OCI-LY3 (cell line): Measurements from ENCODE around the gene CCDC157.

ENCODE experiments used
- CTCF ChIP-seq: fragments of 200-600, 300-600 bp; sonication (generic); IDR thresholded peaks from 2 replicates; pipeline ENCODE4 v1.5.1; 2014; ENCODE audit warnings: antibody characterized with exemption, low read length, low read depth
- EZH2phosphoT487 ChIP-seq: fragments of 200-600 bp; shearing (Covaris generic); IDR thresholded peaks from 2 replicates; pipeline ENCODE4 v1.6.1; 2018; ENCODE audit warnings: antibody characterized with exemption, mixed run types, low read depth

- no peak for TF ChIP-seq EZH2phosphoT487
- TF ChIP-seq CTCF: no peak
These were observed 48.9 kb downstream of the CCDC157 start for GRCh38 chr22:30405731-30406130.
